IMR-90 (cell line): ENCODE measurements around the gene APPL2. TPM values are rescaled to one million over a fixed set of nuclear protein-coding genes. Genes with fewer than 3 reads are reported as not detected.

Source experiments
- ATAC-seq: fragments of 200-7000 bp; cut with Tn5 transposase; 2 replicates; pipeline ENCODE4 v1.9.1; 2020; ENCODE audit warnings: low read depth, mild to moderate bottlenecking, moderate library complexity
- BruUV-seq: library from RNA; stranded (reverse); fragments of 400-500 nt; replicated peaks from 2 replicates; lab custom pipeline; 2021; lab: Mats Ljungman, UMichigan
- CTCF ChIA-PET: fragments of 300-600 bp; formaldehyde crosslinking; extraction: SDS; loops from one replicate; lab custom pipeline; 2021; ENCODE audit warnings: antibody characterized with exemption; lab: Yijun Ruan, JAX
- POLR2A ChIA-PET: fragments of 300-600 bp; sonication (Branson Sonifier 250); formaldehyde crosslinking; loops from one replicate; lab custom pipeline; 2022; ENCODE audit warnings: antibody characterized with exemption; ENCODE audit not compliant: unreplicated experiment; lab: Charles Lee
- DNase-seq: peaks from one replicate; pipeline ENCODE4 v3.0.0; 2013
- H2AFZ ChIP-seq: replicated peaks from 2 replicates; pipeline ENCODE3; 2013; ENCODE audit warnings: low read length, mild to moderate bottlenecking; ENCODE audit not compliant: poor library complexity
- H2AK5ac ChIP-seq: 2 replicates; pipeline ENCODE4 v1.6.1; 2013; ENCODE audit warnings: low read depth, low read length, inconsistent platforms
- H2AK9ac ChIP-seq: replicated peaks from 2 replicates; pipeline ENCODE3; 2013; ENCODE audit warnings: mild to moderate bottlenecking, low read depth, low read length, moderate library complexity; ENCODE audit not compliant: poor library complexity
- H2BK120ac ChIP-seq: 2 replicates; pipeline ENCODE4 v1.6.1; 2013; ENCODE audit warnings: low read depth, low read length, inconsistent platforms
- H2BK15ac ChIP-seq: 3 replicates; pipeline ENCODE4 v1.6.1; 2013; ENCODE audit warnings: low read depth, low read length, inconsistent platforms
- H2BK20ac ChIP-seq: 2 replicates; pipeline ENCODE4 v1.6.1; 2013; ENCODE audit warnings: low read depth, mild to moderate bottlenecking, inconsistent platforms, low read length, moderate library complexity
- H2BK5ac ChIP-seq: 2 replicates; pipeline ENCODE4 v1.6.1; 2013; ENCODE audit warnings: mild to moderate bottlenecking, low read depth, low read length, inconsistent platforms; ENCODE audit not compliant: poor library complexity, severe bottlenecking
- H3K14ac ChIP-seq: replicated peaks from 2 replicates; pipeline ENCODE4 v1.6.1; 2013; ENCODE audit warnings: low read depth, low read length, inconsistent platforms
- H3K18ac ChIP-seq: 2 replicates; pipeline ENCODE4 v1.6.1; 2013; ENCODE audit warnings: low read depth, low read length, control low read depth
- H3K23ac ChIP-seq: 2 replicates; pipeline ENCODE4 v1.6.1; 2013; ENCODE audit warnings: low read depth, low read length, inconsistent platforms
- H3K27ac ChIP-seq: 2 replicates; pipeline ENCODE4 v1.5.1; 2013; ENCODE audit warnings: mild to moderate bottlenecking, control low read depth, low read length; ENCODE audit not compliant: insufficient read depth
- H3K27me3 ChIP-seq: 2 replicates; pipeline ENCODE4 v1.6.1; 2013; ENCODE audit warnings: low read length; ENCODE audit not compliant: control insufficient read depth, insufficient read depth
- H3K36me3 ChIP-seq: 2 replicates; pipeline ENCODE4 v1.6.1; 2013; ENCODE audit warnings: low read length, mixed read lengths; ENCODE audit not compliant: control insufficient read depth, insufficient read depth
- H3K4ac ChIP-seq: 2 replicates; pipeline ENCODE4 v1.6.1; 2013; ENCODE audit warnings: low read depth, low read length, inconsistent platforms
- H3K4me1 ChIP-seq: 2 replicates; pipeline ENCODE4 v1.6.1; 2013; ENCODE audit warnings: low read length, mixed read lengths; ENCODE audit not compliant: control insufficient read depth, insufficient read depth
- H3K4me2 ChIP-seq: 2 replicates; pipeline ENCODE4 v1.6.1; 2013; ENCODE audit warnings: low read depth, mild to moderate bottlenecking, control low read depth, low read length, moderate library complexity
- H3K4me3 ChIP-seq: 2 replicates; pipeline ENCODE4 v1.5.1; 2013; ENCODE audit warnings: low read depth, mild to moderate bottlenecking, control low read depth, low read length, moderate library complexity; ENCODE audit not compliant: insufficient read depth
- H3K56ac ChIP-seq: 2 replicates; pipeline ENCODE4 v1.6.1; 2013; ENCODE audit warnings: low read length, inconsistent platforms; ENCODE audit not compliant: insufficient read depth; ENCODE audit errors: extremely low read depth
- H3K79me1 ChIP-seq, 2 experiments: 2 replicates each; pipeline ENCODE4 v1.6.1; 2013; ENCODE audit warnings: low read length in 2 of 2, inconsistent platforms in 1 of 2, low read depth in 1 of 2
- H3K9ac ChIP-seq: 2 replicates; pipeline ENCODE4 v1.6.1; 2013; ENCODE audit warnings: low read depth, low read length, control low read depth
- H3K9me1 ChIP-seq: 2 replicates; pipeline ENCODE4 v1.6.1; 2013; ENCODE audit warnings: low read length, inconsistent platforms; ENCODE audit not compliant: insufficient read depth
- H3K9me3 ChIP-seq: 2 replicates; pipeline ENCODE4 v1.6.1; 2013; ENCODE audit warnings: low read length; ENCODE audit not compliant: control insufficient read depth, insufficient read depth
- H4K20me1 ChIP-seq: 2 replicates; pipeline ENCODE4 v1.6.1; 2013; ENCODE audit warnings: low read length, inconsistent platforms; ENCODE audit not compliant: insufficient read depth
- H4K5ac ChIP-seq: 2 replicates; pipeline ENCODE4 v1.6.1; 2013; ENCODE audit warnings: mild to moderate bottlenecking, low read depth, low read length, control low read depth
- H4K8ac ChIP-seq, 2 experiments: 2 replicates each; pipeline ENCODE4 v1.6.1; 2013; ENCODE audit warnings: low read depth in 2 of 2, low read length in 2 of 2, control low read depth in 1 of 2, inconsistent platforms in 1 of 2
- H4K91ac ChIP-seq: 2 replicates; pipeline ENCODE4 v1.6.1; 2013; ENCODE audit warnings: low read depth, low read length, inconsistent platforms; ENCODE audit not compliant: insufficient read depth
- CTCF ChIP-seq: conservative IDR thresholded peaks from 2 replicates; pipeline ENCODE4 v1.5.1; 2012; ENCODE audit warnings: mild to moderate bottlenecking, low read depth, low read length, improper control_type of control experiment
- WGBS, 2 experiments: methylation state at CpG; one replicate each; pipeline versions ENCODE4 v1.1.5 to v1.1.7; 2013; ENCODE audit warnings: missing lambda C conversion rate in 2 of 2; ENCODE audit not compliant: insufficient read length in 1 of 2; ENCODE audit errors: extremely low coverage in 2 of 2; 5-methylcytosine and 5-hydroxymethylcytosine counted together
- dilution Hi-C: fragments of 300-500 bp; cut with HindIII; formaldehyde crosslinking; loops from one replicate; pipeline ENCODE4 v1.14.3; 2018; ENCODE audit warnings: low sequenced_read_pairs; ENCODE audit not compliant: unreplicated experiment
- in situ Hi-C: fragments of 300-500 bp; cut with MboI; formaldehyde crosslinking; loops from 3 replicates; pipeline ENCODE4 v1.14.3; 2019; ENCODE audit warnings: low sequenced_read_pairs, inconsistent platforms, mixed read lengths
- intact Hi-C: fragments of 100-400 bp; cut with micrococcal nuclease; formaldehyde crosslinking; loops from 2 replicates; pipeline ENCODE4 v1.10.0; 2022
- polyA plus RNA-seq, 3 experiments: library from polyadenylated mRNA; depleted of rRNA; stranded (reverse); fragments of >200 nt; gene quantifications; 2 replicates each; pipeline ENCODE4 v1.2.3, GENCODE V29; 2012; ENCODE audit warnings: low replicate concordance in 1 of 3
- total RNA-seq: library from RNA; depleted of rRNA; stranded (reverse); fragments of >200 nt; gene quantifications from 2 replicates; pipeline ENCODE4 v1.2.3, GENCODE V29; 2012

APPL2 gene
- total and polyA plus RNA-seq, 2 of the 4 experiments (the other 2 are of a cell fraction), result 42.3 to 65.8 TPM

- H2AK5ac ChIP-seq, result no peak overlapping the region
- no peak overlapping the region for H2BK15ac ChIP-seq
- H3K79me1 ChIP-seq, result peaks cover 4 to 13% of the 10 kb centered on the region in 2 experiments; a peak in 1 of 4 replicates
- intact Hi-C loops (loop anchor here (2.0 kb wide), 1 partner anchor 15 kb away; no protein-coding TSS in a partner anchor), in situ Hi-C loops (no loop called here), dilution Hi-C loops (no loop called here)
- no TSS peak for BruUV-seq
- no peak overlapping the region for H3K56ac ChIP-seq
- H3K9me1 ChIP-seq, result no peaks in the 10 kb centered on the region; the same call in 1 of the 2 replicates
- no peak for ATAC-seq
- DNase-seq, result no peak
- no peak overlapping the region for H3K14ac ChIP-seq
- no peaks in the 10 kb centered on the region for H3K4me1 ChIP-seq
- no peak overlapping the region for H4K91ac ChIP-seq
- no peak overlapping the region for H3K9ac ChIP-seq
- no peaks in the 10 kb centered on the region for H3K9me3 ChIP-seq
- no peak overlapping the region for H3K4ac ChIP-seq
- H3K27ac ChIP-seq, result no peak overlapping the region
- H4K20me1 ChIP-seq, result no peaks in the 10 kb centered on the region
- H2BK5ac ChIP-seq, result no peak overlapping the region
- no peak overlapping the region for H2BK20ac ChIP-seq
- POLR2A ChIA-PET, result no interaction called here
- H3K4me3 ChIP-seq, result no peak overlapping the region
- H3K36me3 ChIP-seq, result peaks cover 35% of the 10 kb centered on the region
- H3K27me3 ChIP-seq, result no peaks in the 10 kb centered on the region
- WGBS, 2 experiments, result no CpG with 5 or more reads among the region's 3 CpGs
- no peak overlapping the region for H2AK9ac ChIP-seq
- H2AFZ ChIP-seq, result no peak overlapping the region
- TF ChIP-seq CTCF, result no peak
- CTCF ChIA-PET, result no interaction called here
- H3K23ac ChIP-seq, result no peak overlapping the region
- no peak overlapping the region for H2BK120ac ChIP-seq
- H4K8ac ChIP-seq, result no peak overlapping the region
- no peak overlapping the region for H3K4me2 ChIP-seq
- no peak overlapping the region for H3K18ac ChIP-seq
- H4K5ac ChIP-seq, result no peak overlapping the region
Observed at GRCh38 chr12:105157606-105158005, 78.4 kb downstream of the APPL2 start.
